ENCODE results near the gene IBTK. TPM values are rescaled to one million over a fixed set of nuclear protein-coding genes. Genes with fewer than 3 reads are reported as not detected.

The IBTK gene
- 23.1 and 24.2 TPM in 2 replicates for total RNA-seq (2021; fragmentation: NEBNext Ultra II Directional; extraction: Animal tissue kit (Norgen Biotek cat#: 25700))
- polyA plus RNA-seq (2011; rRNA removed): 2.8 and 4.6 TPM in 2 replicates
- polyA plus RNA-seq (2011; cell fraction: cytosol; rRNA removed): 6.6 TPM
- 4.0 TPM for polyA plus RNA-seq (2011; cell fraction: nucleus; rRNA removed)
- polyA plus RNA-seq (2012, experiment 1 of 2): 6.4 to 13.9 TPM (median 9.6 TPM) in 4 replicates
- 0.96 TPM for polyA plus RNA-seq (2012, experiment 2 of 2)
- polyA plus RNA-seq (2013, experiment 1 of 2): 11.8 TPM
- polyA plus RNA-seq (2013, experiment 2 of 2): 10.1 TPM
- 27.6 and 29.1 TPM in 2 replicates for polyA minus RNA-seq (2011; rRNA and poly(A)+ RNA removed)
- 13.3 TPM for polyA minus RNA-seq (2011; cell fraction: cytosol; rRNA and poly(A)+ RNA removed)
- polyA minus RNA-seq (2011; cell fraction: nucleus; rRNA and poly(A)+ RNA removed): 42.2 TPM
- long read RNA-seq, experiment 1, full-length matches to known transcripts: 3 of 31 reads
- long read RNA-seq, experiment 1, partial matches to known transcripts: 17 of 31 reads
- long read RNA-seq, experiment 1, other reads (novel, unspliced or antisense): 11 of 31 reads
- long read RNA-seq, experiment 2, partial matches to known transcripts: 11 of 14 reads
- long read RNA-seq, experiment 2, other reads (novel, unspliced or antisense): 3 of 14 reads

- H3K4ac ChIP-seq (replicated peaks; ENCODE audit: insufficient read length, low read depth, low read length): no peak within 1 kb of the TSS
- WGBS, 2 experiments (ENCODE audit: extremely low coverage in 1 of 2, insufficient coverage in 1 of 2, insufficient read length in 1 of 2, insufficient replicate concordance in 2 of 2, low coverage in 1 of 2, low lambda C conversion rate in 2 of 2, missing lambda C conversion rate in 1 of 2): 2% methylated on average over 43 of the region's 45 CpGs; no CpG with 5 or more reads in 1 of the 2 experiments
- H2BK5ac ChIP-seq (ENCODE audit: low read depth, low read length): peak within 1 kb of the TSS; percentile 92
- H2BK120ac ChIP-seq (replicated peaks; ENCODE audit: low read depth, low read length): peak within 1 kb of the TSS; percentile 47
- H3K36me3 ChIP-seq (ENCODE audit: control insufficient read depth in 2 of 4, insufficient read depth in 4 of 4, low read length in 3 of 4): peaks cover 0 to 6% (median 0%) of the 10 kb centered on the region in 4 experiments; a peak in 1 of 8 replicates
- H3K79me2 ChIP-seq (ENCODE audit: control insufficient read depth in 1 of 2, insufficient read depth in 2 of 2, low read length in 2 of 2): peaks cover 5 to 42% of the 10 kb centered on the region in 2 experiments
- peak within 1 kb of the TSS; percentile 36 to 87 (median 78) for H3K9ac ChIP-seq (replicated peaks in 1 of 4; ENCODE audit: extremely low read depth in 1 of 4, low read depth in 3 of 4, low read length in 3 of 4)
- H3K4me3 ChIP-seq (ENCODE audit: extremely low read depth in 1 of 4, insufficient read depth in 2 of 4, low read depth in 3 of 4, low read length in 4 of 4): peak within 1 kb of the TSS; percentile 84 to 95 (median 89)
- H3K9me3 ChIP-seq (ENCODE audit: insufficient read depth in 2 of 2, low read depth in 1 of 2, low read length in 1 of 2): no peaks in the 10 kb centered on the region
- peak within 1 kb of the TSS; percentile 84 for H4K8ac ChIP-seq (ENCODE audit: extremely low read depth, insufficient read depth, low read length)
- H3K18ac ChIP-seq (ENCODE audit: extremely low read depth, low read length): peak within 1 kb of the TSS; percentile 93
- no peak within 1 kb of the TSS for H3K23ac ChIP-seq (ENCODE audit: insufficient read length)
- no peak within 1 kb of the TSS for H4K91ac ChIP-seq (replicated peaks; ENCODE audit: insufficient read length, low read length)
- H2AK5ac ChIP-seq (ENCODE audit: low read depth, low read length): no peak within 1 kb of the TSS
- H3K79me1 ChIP-seq (ENCODE audit: low read depth, low read length): no peaks in the 10 kb centered on the region; the same call in 1 of the 2 replicates
- peak within 1 kb of the TSS; percentile 67 to 98 for H3K4me2 ChIP-seq (ENCODE audit: insufficient read depth in 1 of 2, low read depth in 2 of 2, low read length in 2 of 2)
- peaks cover 4% of the 10 kb centered on the region; the same call in 1 of the 2 replicates for H3K23me2 ChIP-seq (ENCODE audit: low read depth, low read length)
- H2AFZ ChIP-seq (ENCODE audit: low read length): peak within 1 kb of the TSS; percentile 100
- H4K5ac ChIP-seq (ENCODE audit: insufficient read length, low read depth, low read length): peak within 1 kb of the TSS; percentile 86
- H3K56ac ChIP-seq (replicated peaks; ENCODE audit: insufficient read length, low read depth, low read length): peak within 1 kb of the TSS; percentile 62
- peak within 1 kb of the TSS; percentile 95; the same call in 1 of the 2 replicates for H2BK15ac ChIP-seq (ENCODE audit: low read length)
- DNase-seq (ENCODE audit: low read depth in 1 of 2, low spot score in 2 of 2) (peak; percentile 84 to 98), FAIRE-seq (no peak)
- H2BK12ac ChIP-seq (ENCODE audit: low read depth, low read length): peak within 1 kb of the TSS; percentile 95; the same call in 1 of the 2 replicates
- ChIA-PET POLR2A (ENCODE audit: partially characterized antibody) (interaction anchor here (0.7 to 1.7 kb wide), 4 partner anchors 8 to 820 kb away, joined by 3 to 5 read pairs (median 3); partner anchors contain the start of gene DOP1A), CTCF (ENCODE audit: partially characterized antibody) (interaction anchor here (1.3 to 2.0 kb wide), 7 partner anchors 23 to 820 kb away, joined by 3 to 10 read pairs (median 4); partner anchors contain the start of genes DOP1A and UBE3D)
- H3K14ac ChIP-seq (ENCODE audit: insufficient read length): no peak within 1 kb of the TSS
- H4K20me1 ChIP-seq (replicated peaks in 1 of 2; ENCODE audit: control insufficient read depth in 1 of 2, insufficient read depth in 2 of 2, low read length in 2 of 2): peaks cover 0 to 2% of the 10 kb centered on the region in 2 experiments
- peaks cover 0 to 5% (median 4%) of the 10 kb centered on the region in 4 experiments; a peak in 3 of 7 replicates for H3K4me1 ChIP-seq (replicated peaks in 1 of 4; ENCODE audit: control insufficient read depth in 3 of 4, insufficient read depth in 4 of 4, low read length in 3 of 4)
- no peaks in the 10 kb centered on the region for H3K27me3 ChIP-seq (replicated peaks in 1 of 4; ENCODE audit: control insufficient read depth in 3 of 4, extremely low read depth in 1 of 4, insufficient read depth in 3 of 4, low read length in 3 of 4)
- H3K27ac ChIP-seq (ENCODE audit: low read depth, low read length): peak within 1 kb of the TSS; percentile 76; the same call in 1 of the 2 replicates
- H2BK20ac ChIP-seq (ENCODE audit: low read length): no peak within 1 kb of the TSS
- TF ChIP-seq SP1 (IDR thresholded peaks at IDR 0.05; ENCODE audit: low read depth, low read length): peak; percentile 96
- TF ChIP-seq BRCA1 (IDR thresholded peaks at IDR 0.05; ENCODE audit: low read depth, low read length): no peak
- TF ChIP-seq CREB1 (IDR thresholded peaks at IDR 0.05): no peak
- peak; percentile 79 for TF ChIP-seq PHF8 (conservative IDR thresholded peaks at IDR 0.05; ENCODE audit: low read depth, low read length)
- TF ChIP-seq YY1 (IDR thresholded peaks at IDR 0.05; ENCODE audit: low read depth, low read length): 0 out of 2 replicates have a peak, but pooled peaks have one; percentile 33
- TF ChIP-seq KDM5A (IDR thresholded peaks at IDR 0.05; ENCODE audit: low read length): 0 out of 2 replicates have a peak, but pooled peaks have one; percentile 11
- peak; percentile 38 for TF ChIP-seq TAF7 (optimal IDR thresholded peaks at IDR 0.05; ENCODE audit: borderline replicate concordance, low read depth, low read length)
- no peak for TF ChIP-seq TEAD4 (IDR thresholded peaks at IDR 0.05; ENCODE audit: low read depth, low read length)
Observed at GRCh38 chr6:82247505-82248272, at the start of gene IBTK. TSS of gene IBTK (minus strand) at chr6:82247744. CDS start at chr6:82240486, 7,258 bp downstream.

Measured in H1 (cell line).